CD4-positive, alpha-beta T cell treated with Interleukin-12 subunit alpha and Interleukin-12 subunit beta, for 1 hour (primary cell): Measurements from ENCODE around the gene AGAP3.

Experiments used
- DNase-seq: peaks from one replicate; pipeline ENCODE4 v3.0.0-alpha.2; 2020

AGAP3 gene

DNA sequence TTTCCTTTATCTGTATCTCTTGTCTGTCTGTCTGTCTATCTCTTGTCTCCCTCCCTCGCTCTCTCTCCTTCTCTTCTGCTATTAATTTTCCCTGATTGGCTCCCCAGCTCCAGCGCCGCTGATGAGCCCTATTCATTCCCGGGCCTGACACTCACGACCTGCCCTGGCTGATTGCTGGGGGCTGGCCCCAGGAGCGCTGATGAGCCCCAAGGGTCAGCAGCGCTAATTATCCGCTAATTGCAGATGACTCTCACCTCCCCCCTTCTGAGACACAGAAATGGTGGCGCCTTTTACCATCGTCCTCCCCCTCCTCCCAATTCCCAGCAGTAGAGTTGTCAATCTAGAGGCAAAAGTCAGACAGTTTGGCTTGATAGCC is 82.5 kb downstream of the AGAP3 start:
- no peak for DNase-seq

DNA sequence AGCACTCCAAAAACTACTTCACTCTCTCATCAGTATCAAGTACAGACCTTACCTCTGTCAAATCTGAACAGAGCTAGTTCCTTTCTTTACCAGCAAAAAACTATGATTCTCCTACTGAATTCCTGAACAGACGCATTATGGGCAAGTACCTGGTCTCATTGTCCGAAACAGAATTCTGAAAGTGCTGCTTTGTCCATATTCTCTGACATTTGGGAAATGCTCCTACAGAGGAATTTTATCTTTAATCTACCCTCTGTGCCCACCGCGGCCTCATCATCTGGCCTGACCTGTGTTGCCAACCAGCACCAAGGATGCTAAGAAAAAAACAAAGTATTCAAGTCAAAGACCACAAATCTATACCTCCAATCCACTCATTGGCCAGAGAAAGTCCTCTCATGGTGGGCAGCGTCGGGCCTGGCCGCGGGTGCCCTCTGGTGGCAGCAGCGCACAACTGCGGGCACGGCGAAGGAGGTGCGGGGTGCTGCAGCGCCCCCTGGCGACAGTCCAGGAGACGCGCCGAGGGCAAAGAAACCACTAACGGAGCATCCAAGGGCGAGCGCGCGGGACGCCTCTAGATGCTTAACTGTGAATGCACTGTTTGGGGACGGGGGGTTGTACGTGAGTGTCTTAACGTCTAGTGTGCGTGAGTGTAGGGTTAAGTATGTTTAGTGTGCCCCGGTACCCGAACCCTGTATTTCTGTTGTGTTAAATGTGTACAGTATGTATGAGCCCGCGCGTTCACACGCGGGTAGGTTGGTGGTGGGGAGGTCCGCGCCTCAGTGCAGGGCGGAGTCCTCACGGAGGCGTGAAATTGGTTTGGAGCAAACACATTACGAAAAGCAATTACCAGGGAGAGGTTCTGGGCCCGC is 86.2 kb downstream of the AGAP3 start:
- DNase-seq = peak; percentile 85

DNA sequence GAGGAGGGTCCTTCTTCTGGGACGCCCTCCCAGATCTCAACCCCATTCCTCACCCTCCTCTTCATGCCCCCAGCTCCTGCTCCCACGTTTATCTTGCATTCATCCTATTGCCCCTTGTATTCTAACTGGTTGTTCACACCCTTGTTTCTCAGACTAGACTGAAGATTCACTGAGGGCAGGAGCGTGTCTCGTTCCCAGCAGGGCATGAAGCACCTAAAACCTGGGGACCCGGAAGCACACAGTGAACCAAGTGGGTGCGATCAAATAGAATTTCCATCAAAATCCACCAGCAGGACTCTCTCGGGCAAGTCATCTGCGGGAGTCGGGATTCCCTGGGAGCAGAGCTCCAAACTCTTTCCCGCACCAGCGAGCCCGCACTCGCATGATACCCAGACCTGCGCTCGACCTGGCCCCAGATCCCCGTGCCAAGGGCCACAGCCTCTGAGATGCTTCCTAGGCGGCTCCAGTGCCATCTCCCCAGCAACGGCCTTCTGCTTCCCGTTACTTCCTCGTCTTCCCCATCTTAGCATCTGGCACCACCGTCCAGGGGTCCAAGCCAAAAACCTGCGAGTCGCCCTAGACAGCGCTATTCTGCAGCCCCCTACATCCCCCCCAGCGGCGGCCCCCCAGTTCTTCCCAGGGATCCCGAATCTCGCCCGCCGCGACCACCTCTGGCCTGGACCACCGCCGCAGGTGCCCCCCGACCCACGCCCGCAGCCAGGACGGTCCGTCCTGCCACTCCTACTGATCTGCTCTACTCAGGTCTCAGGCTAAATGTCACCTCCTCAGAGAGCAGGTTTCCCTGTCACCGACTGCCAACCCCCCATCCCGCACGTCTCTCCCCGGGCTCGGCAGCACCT is 87.3 kb downstream of the AGAP3 start:
- no peak for DNase-seq

DNA sequence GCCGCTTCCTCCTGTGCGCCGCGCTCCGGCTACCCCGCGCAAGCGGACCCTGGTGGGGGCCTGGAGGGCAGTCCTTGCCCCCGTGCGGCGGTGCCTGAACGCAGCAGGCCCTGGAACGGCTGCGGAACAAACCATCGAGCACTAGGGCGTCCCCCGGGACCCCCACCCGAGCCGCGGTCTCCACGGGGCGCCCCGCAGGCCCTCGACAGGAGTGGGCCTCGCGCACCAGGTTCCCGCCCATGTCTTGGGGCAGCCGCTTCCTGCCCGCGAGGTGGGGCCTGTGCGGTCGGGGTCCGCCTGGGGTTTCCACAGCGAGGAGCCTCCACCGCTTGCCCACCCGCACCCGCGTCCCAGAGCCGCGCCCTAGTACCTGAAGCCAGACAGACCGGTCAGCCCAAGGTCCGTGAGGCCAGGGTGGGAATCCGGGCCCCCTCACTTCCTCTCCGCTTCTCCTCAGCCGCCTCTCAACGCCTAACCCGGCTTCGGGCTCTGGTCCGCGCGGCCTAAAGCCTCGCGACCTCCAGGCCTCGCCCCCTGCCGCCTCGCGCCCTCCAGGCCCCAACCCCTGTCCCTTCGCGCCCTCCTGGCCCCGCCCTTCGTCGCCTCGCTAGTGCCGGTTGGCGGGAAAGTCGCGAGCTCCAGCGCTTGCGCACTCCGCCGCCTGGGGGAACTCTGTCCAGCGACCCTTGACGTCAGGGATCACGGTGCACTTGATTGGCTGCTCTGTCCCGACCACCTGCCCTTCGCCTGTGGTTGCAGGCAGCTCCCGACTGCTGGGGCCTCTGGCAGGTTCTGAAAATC is 88.2 kb downstream of the AGAP3 start:
- peak; percentile 31 for DNase-seq

DNA sequence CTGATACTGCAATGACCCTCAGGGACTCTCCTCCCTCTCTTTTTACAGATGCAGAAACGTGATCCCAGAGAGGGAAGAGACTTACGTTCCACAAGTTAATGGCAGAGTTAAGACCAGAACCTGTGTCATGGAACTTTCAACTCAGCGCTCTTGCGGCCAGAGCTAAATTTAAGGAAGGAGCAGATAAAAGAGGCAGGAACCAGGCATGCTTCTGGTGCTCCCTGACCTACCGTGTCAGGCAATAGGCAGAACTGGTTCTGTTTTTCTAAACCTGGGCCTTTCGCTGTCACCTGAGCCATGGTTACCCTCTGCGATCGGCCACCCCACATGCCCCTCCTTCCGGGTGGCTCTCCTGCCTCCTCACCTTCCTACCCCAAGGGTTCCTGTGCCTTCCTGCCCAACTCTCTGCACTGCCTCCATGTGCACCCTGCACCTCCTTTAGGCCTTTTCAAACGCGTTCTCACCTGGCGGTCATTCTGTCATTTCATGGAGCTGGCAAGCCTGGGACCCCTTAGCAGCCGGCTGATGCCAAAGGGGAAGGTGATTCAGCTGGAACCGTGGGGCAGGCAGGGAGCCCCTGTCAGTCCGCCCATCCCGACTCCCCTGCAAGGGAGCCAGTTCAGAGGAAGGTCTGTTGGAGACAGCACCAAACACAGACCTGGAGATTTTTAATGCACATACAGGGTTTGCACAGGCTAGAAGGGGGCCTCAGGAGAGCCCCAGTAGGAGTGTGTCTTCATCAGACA is 88.9 kb downstream of the AGAP3 start:
- no peak for DNase-seq

DNA sequence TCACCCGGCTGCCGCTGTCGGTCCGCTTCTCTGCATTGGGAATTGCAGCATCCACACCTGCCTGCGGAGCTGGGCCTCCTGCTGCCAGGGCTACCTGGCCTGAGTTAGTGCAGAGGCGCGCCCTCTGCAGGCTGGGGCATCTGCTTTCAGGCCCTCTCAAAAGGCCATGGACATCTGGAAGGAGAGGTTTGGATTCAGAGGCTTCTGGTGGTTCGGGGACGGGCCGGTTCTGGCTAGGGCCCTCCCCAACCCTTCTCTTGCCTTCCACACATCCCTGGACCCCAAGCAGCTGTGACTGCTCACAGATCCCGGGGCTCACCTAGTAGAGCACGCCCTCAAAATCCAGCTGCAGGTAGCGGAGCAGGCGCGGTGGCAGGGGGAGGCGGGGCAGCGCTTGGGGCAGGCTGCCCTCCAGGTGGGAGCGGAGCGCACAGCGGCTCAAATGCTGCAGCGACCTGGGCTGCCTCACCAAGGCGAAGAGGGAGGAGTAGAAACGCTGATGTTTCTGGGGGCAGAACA is 89.6 kb downstream of the AGAP3 start:
- no peak for DNase-seq

DNA sequence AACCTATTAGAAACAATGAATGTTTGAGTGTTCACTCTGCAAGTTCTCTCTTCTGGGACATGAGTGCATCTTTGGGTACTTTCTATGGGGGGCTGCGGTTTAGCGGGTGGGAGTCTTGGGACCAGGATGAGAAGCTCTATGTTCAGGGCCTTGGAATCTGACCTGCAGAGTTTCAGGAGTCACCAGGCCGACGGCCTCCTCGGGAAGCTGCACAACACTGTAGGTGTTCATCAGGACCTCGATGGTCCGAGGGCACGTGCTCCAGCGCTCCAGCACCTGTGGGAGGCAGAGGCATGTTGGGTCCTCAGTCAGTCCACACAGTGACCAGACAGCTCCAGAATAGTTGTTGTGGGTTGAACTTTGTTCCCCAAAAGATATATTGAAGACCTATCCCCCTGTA is 90.1 kb downstream of the AGAP3 start:
- no peak for DNase-seq

DNA sequence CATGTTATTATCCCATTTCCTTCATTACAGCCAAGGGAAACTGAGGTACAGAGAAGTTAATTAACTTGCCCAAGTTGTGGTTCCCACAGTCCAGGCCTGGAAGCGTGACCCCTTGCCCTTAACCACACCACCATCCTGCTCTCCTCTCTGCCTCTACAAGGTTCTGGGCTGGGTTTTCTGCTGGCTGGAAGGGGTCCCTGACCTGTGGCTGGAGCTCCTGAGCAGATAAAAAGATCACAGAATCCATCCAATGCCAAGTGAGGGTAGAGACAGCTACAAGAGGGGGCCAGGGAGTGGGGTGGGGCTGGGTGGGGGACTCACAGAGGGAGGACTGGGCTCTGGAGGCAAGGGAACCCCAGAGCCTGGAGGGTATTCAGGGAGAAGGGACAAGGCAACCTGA is 91.0 kb downstream of the AGAP3 start:
- no peak for DNase-seq

DNA sequence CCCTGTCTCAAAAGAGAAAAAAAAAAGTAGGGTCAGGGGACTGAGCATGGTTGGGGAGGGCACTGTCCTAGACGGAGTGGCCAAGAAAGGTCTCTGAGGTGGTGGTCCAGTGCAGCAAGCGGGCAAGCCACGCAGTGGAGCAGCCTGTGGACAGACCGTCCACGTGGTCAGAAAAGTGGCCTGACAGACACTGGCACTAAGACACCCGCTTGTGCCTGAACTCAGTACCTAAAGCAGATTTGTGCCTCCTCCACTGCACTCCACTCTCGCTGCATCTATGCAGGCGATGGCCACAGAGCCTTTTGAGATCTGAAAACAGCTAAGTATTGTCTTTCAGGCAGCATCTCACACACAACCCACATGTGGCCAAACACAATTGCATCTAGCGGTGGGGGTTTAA is 92.0 kb downstream of the AGAP3 start:
- no peak for DNase-seq

DNA sequence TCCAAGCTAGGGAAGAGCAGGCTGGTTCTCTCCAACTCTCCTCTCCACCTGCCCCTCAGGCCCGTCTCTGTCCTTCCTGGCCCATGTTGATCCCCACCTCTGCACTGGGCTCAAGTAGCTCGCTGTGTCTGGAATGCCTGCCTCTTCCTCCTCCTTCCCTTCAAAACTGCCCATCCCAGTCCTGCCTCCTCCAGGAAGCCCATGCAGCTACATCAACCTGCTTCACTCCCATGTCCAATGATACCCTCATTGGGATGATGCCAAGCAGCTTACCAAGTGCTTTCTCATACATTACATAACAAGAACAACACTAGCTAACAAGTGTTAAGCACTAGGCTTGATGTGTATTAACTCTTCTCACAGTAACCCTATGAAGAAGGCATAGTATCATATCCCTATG is 92.6 kb downstream of the AGAP3 start:
- DNase-seq = no peak

DNA sequence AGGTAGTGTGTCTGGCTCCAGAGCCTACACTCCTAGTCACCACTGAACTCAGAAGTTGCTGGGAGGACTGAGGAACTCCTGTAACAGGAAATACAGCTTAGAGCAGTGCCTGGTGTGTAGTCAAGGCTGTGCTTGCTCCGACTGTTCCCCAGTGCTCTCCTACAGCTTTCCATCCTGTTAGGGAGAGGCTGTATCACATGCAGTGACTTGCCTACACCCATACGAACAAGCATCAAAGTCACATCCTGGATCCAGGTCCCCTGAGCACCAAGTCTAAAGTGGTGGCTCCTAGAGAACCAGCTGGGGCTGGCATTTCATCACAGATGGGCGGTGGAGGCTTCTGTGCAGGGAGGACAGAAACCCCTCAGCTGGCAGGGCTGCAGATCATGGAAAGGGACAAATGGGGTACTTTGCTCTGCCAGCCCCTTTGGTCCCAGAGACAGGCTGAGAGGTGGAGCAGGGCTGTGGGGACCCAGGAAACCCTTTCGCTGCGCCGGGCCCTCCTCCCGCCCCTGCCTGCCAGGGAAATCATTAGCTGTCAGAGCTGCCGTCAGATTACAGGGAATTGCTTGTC is 93.1 kb downstream of the AGAP3 start:
- no peak for DNase-seq

DNA sequence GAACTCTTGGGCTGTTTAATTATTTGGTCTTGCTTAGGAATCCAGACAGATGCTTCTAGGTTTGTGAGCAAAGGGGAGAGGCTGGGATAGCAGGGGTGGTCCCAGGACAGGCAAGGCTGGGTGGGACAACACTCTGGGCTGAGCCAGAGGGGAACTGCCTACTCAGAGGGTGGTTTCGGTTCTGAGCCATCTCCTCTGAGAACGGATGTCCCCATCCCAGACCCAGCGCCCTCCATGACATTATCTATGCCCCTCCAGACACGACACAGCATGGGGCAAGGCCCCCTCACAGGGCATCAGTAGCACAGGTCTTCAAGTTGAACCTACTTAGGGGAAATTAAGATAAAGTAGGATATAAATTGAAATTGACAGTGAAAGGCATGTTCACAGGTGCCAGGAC is 93.7 kb downstream of the AGAP3 start:
- DNase-seq = no peak

DNA sequence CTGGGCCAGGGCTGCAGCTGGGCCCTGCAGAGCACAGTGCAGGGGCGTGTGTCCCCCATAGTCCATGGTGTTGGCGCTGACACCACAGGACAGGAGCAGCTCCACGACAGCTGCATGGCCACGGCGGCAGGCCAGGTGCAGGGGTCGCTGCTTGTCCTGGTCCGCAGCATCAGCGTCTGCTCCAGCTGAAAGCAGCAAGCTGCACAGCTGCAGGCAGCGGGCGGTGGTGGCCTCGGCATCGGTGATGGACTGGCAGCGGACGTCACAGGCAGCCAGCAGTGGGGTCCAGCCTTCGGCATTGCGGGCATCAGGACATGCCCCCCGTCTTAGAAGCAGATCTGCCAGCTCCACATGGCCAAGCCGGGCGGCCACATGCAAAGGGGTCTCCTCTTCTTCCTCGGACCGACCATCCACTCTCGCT is 94.7 kb downstream of the AGAP3 start:
- DNase-seq = no peak

DNA sequence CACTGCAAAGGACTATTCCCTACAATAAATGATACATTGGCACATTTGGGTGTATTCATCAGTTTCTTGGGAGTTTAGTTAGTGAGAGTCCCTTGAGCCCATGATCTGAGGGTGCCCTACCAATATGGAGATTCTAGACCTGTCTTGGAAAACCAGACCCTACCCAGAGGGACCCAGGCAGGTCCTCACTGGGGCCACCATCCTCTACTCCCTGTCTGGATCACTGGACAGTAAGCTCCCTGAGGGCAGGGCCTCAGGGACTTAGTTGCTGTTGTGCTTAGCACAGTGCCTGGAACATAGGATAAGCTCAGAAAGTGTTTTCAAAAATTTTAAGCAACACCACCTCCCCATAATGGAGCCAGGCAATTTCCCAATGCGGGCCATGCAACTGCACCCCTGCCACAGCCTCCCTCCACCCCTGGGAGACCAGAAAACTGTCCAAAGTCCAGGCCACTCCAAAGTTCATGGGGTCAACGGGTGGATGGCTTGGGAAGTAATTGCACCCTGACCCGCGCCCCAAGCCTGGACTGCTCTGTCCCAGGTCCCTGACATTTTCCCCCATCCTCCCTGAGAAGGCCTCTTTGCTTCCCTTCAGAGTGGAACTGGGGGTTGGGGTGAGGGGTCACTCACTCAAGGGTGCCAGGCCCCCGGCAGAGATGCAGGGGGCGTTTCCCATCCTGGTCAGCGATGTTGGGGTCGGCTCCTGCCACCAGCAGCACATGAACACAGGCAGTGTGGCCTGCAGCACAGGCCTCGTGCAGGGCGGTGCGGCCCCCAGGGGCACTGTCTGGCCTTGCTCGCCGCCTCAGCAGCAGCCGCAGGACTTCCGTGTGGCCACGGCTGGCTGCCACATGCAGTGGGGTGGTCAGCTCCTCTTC is 99.7 kb downstream of the AGAP3 start:
- DNase-seq = no peak

DNA sequence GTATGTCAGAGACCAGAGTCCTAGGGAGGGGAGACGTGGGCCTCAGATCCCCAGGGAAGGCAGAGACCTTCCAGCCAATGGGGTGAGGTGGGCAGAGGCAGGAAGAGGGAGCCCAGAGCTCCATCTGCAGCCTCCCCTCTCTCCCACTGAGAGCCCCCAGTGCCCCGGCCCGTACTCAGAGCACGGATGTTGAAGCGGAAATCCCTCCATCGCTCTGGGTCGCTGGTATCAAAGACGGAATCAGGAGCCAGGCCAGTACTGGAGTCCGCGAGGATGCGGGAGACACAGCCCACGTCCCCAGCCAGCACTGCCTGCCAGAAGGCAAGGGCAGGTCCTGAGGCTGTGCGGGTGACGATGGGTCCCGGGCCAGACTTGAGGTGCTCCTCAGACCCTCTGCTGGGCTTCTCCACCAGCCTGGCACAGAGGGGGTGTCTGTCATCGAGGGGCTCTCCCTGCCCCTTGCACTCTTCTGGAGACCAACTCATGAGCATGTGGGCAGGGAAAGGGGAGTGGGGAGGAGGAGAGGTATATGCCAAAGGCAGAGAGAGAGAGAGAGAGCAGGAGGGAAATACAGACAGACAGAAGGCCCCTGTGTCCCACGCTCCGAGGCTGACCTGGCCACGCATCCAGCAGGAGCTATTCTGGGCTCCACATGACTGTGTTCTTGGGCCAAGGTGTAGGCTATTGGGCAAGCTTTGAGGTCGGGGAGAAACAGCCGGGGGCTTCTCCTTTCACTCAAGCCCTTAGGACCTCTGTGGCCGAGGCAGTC is 100.5 kb downstream of the AGAP3 start, which contains the start of gene ASB10:
TSS of gene ASB10 (minus strand) at position 611 of the 769 bp plus-strand sequence. CDS start at position 491, 120 bp downstream.
- DNase-seq = no peak

DNA sequence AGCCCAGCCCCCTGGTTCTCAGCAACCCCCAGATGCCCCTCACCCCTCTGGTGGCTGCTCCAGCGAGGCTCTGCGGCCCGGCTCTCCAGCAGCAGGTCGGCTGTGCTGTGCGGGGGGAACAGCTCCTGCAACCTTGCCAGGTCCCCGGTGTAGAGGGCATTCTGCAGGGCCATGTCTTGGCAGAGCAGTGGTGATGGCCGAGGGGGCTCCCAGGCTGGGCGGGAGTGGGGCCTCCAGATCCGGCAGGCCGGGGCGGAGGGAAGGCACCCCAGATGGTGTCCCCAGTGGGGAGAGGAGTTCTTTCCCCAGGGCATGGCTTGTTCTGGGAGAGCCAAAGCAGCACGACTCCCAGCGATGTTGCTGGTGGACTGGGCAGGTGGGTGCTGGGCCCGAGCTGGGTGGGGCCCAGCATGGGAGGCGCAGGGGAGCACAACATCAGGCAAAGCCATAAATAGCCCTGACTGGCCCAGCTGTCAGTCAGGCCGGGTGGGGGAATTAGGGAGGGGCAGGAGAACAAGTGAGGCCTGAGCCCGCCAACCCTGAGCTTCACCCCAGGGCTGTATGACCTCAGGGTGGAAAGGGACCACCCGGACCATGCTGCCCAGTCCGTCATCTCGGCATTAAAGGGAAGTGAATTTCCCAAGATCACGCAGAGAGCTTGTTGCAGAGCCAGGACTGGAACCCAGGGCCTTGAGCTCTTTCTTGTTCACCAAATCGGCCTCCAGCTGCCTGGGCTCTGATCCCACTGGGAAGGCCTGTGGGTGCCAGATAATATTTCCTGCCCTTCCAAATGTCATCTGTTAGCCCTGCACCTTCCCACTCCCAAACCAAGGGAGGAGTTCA is 101.4 kb downstream of the AGAP3 start:
- DNase-seq = no peak

DNA sequence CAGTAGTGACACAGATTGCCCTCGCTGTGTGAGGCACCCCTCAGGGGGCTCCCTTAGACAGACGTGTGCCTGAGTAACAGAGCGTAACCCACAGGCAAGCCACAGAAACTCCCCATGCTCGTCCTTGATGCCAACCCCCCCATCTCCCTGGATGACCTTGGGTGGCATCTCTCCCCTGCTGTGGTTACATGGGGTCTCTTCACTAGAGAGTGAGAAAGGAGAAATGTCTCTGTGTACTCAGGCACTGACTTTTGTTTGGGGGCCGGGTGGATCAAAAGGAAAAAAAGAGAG is 101.9 kb downstream of the AGAP3 start:
- DNase-seq = no peak

DNA sequence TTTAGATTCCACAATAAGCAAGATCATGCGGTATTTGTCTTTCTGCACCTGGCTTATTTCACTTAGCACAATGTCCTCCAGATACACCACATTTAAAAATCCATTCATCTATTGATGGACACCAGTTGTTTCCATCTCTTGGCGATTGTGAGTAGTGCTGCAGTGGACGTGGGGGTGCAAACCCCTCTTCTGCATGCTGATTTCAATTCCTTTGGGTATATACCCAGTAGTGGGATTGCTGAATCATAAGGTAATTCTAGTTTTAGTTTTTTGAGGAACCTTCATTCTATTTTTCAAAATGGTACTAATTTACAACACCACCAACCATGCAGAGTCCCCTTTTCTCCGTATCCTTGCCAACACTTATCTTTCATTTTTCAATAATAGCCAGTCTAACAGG is 102.8 kb downstream of the AGAP3 start:
- DNase-seq = no peak

DNA sequence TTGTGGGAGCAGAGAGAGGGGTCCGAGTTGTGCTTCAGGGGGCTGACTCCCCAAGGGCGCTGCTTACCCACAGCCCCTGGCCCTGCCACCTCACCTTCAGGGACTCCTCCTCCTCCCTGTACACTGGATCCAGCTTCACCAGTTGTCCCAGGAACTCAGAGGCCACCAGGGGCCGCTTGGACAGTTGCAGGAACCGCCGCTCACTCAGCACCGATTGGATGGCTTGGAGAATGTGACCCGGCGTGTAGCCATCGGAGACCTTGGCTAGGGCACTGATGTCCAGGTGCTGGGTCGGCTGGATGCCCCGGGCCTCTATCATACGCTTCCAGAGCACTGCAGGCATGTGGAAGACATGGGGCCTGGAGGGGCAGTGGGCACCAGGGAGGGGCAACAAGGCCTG is 105.3 kb downstream of the AGAP3 start:
- DNase-seq = no peak
